ENCODE data around the gene CFAP54. TPM values are rescaled to one million over a fixed set of nuclear protein-coding genes. Genes with fewer than 3 reads are reported as not detected.
A peak's percentile ranks its signal among the peaks of the same experiment; 100 is the strongest.

CFAP54 gene
- polyA plus RNA-seq, 2 of the 4 experiments (the other 2 are of a cell fraction): 0.70 to 1.2 TPM

DNA sequence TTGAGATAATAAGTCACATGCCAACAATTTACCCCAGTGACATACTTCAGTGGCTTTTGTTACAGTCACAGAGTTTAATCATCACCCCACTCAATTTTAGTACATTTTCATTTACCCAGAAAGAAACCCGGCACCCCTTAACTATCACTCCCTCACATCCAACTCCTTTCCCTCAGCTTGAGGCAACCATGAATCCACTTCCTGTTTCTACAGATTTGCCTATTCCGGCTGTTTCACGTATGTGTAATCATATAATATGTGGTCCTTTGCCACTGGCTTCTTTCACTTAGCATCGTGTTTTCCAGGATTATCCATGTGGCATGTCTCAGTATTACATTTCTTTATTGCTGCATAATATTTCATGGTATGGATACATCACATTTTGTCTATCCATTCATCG, 147.5 kb downstream of the CFAP54 start (continued):
- no peak for TF ChIP-seq RFX5 (IDR thresholded peaks at IDR 0.05)
- TF ChIP-seq TP53 (CRISPR knock-in tag; IDR thresholded peaks at IDR 0.05): no peak
- TF ChIP-seq CBX8 (IDR thresholded peaks at IDR 0.05): no peak
- no peak for TF ChIP-seq POLR2AphosphoS2 (conservative IDR thresholded peaks at IDR 0.05; ENCODE audit: low read length)
- no peak for TF ChIP-seq ZSCAN20 (CRISPR knock-in tag; IDR thresholded peaks at IDR 0.05)

DNA sequence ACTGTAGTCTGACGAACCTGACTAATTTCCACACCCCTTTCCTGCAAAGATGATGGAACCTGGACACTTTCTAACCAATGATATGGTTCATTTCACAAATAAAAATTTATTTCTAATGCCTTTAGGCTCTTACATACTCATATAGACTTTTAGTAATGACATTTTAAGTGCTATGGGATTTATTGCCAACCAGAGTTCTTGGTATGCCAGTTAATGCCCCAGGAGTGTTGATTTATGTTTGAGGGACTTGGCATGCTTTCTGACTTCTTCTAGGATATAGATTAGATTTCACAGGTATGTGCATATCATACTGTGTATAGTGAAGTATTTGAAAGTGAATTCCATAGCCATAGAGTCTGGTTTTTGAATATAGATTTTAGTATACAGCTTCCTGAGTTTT, 159.5 kb downstream of the CFAP54 start:
- 15% methylated on average over 1 of the region's 1 CpG for WGBS (ENCODE audit: missing lambda C conversion rate)
- ATAC-seq (no peak), FAIRE-seq (no peak), DNase-seq (ENCODE audit: low read depth in 1 of 2, low spot score in 1 of 2) (no peak)
- Histone ChIP-seq H3K4me1 (no peaks in the 10 kb centered on the region), H3K4me3 (no peak overlapping the region), H3K4me2 (no peak overlapping the region), H3K9me3 (no peaks in the 10 kb centered on the region), H3K27ac (no peak overlapping the region)
- ChIA-PET CTCF (no interaction called here), POLR2A (no interaction called here)
- no peak for TF ChIP-seq CEBPB (IDR thresholded peaks at IDR 0.05)
- no peak for TF ChIP-seq FOSB (CRISPR knock-in tag; IDR thresholded peaks at IDR 0.05)
- TF ChIP-seq CBX2 (IDR thresholded peaks at IDR 0.05; ENCODE audit: borderline replicate concordance, low read depth): no peak
- no peak for TF ChIP-seq SREBF2 (IDR thresholded peaks at IDR 0.05)
- TF ChIP-seq, protein P1, sequence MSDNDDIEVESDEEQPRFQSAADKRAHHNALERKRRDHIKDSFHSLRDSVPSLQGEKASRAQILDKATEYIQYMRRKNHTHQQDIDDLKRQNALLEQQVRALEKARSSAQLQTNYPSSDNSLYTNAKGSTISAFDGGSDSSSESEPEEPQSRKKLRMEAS (IDR thresholded peaks at IDR 0.05): no peak
- no peak for TF ChIP-seq PHF8 (IDR thresholded peaks at IDR 0.05; ENCODE audit: borderline replicate concordance, low read depth)
- TF ChIP-seq HDAC2 (IDR thresholded peaks at IDR 0.05): no peak
- no peak for TF ChIP-seq KDM5A (IDR thresholded peaks at IDR 0.05)
- TF ChIP-seq TP53 (CRISPR knock-in tag; IDR thresholded peaks at IDR 0.05): no peak
- TF ChIP-seq JUNB (IDR thresholded peaks at IDR 0.05): no peak
- TF ChIP-seq EHF (CRISPR knock-in tag; IDR thresholded peaks at IDR 0.05): no peak
- TF ChIP-seq MYC (IDR thresholded peaks at IDR 0.05; ENCODE audit: borderline replicate concordance, low read length): no peak
- TF ChIP-seq, protein P2, sequence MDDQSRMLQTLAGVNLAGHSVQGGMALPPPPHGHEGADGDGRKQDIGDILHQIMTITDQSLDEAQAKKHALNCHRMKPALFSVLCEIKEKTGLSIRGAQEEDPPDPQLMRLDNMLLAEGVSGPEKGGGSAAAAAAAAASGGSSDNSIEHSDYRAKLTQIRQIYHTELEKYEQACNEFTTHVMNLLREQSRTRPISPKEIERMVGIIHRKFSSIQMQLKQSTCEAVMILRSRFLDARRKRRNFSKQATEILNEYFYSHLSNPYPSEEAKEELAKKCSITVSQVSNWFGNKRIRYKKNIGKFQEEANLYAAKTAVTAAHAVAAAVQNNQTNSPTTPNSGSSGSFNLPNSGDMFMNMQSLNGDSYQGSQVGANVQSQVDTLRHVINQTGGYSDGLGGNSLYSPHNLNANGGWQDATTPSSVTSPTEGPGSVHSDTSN (IDR thresholded peaks at IDR 0.05): no peak
- TF ChIP-seq, protein P3, sequence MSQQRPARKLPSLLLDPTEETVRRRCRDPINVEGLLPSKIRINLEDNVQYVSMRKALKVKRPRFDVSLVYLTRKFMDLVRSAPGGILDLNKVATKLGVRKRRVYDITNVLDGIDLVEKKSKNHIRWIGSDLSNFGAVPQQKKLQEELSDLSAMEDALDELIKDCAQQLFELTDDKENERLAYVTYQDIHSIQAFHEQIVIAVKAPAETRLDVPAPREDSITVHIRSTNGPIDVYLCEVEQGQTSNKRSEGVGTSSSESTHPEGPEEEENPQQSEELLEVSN (IDR thresholded peaks at IDR 0.05; ENCODE audit: borderline replicate concordance, low read depth): no peak
- TF ChIP-seq FOSL2 (IDR thresholded peaks at IDR 0.05): no peak
- TF ChIP-seq FOSL2 (CRISPR knock-in tag; IDR thresholded peaks at IDR 0.05): no peak
- no peak for TF ChIP-seq NPAS2 (CRISPR knock-in tag; IDR thresholded peaks at IDR 0.05; ENCODE audit: borderline replicate concordance)
- no peak for TF ChIP-seq HOXB13 (CRISPR knock-in tag; IDR thresholded peaks at IDR 0.05; ENCODE audit: low read depth)
- TF ChIP-seq TFCP2L1 (CRISPR knock-in tag; IDR thresholded peaks at IDR 0.05): no peak
- TF ChIP-seq ZNF302 (CRISPR knock-in tag; IDR thresholded peaks at IDR 0.05): no peak
- TF ChIP-seq, protein P4, sequence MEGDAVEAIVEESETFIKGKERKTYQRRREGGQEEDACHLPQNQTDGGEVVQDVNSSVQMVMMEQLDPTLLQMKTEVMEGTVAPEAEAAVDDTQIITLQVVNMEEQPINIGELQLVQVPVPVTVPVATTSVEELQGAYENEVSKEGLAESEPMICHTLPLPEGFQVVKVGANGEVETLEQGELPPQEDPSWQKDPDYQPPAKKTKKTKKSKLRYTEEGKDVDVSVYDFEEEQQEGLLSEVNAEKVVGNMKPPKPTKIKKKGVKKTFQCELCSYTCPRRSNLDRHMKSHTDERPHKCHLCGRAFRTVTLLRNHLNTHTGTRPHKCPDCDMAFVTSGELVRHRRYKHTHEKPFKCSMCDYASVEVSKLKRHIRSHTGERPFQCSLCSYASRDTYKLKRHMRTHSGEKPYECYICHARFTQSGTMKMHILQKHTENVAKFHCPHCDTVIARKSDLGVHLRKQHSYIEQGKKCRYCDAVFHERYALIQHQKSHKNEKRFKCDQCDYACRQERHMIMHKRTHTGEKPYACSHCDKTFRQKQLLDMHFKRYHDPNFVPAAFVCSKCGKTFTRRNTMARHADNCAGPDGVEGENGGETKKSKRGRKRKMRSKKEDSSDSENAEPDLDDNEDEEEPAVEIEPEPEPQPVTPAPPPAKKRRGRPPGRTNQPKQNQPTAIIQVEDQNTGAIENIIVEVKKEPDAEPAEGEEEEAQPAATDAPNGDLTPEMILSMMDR (IDR thresholded peaks at IDR 0.05): no peak

DNA sequence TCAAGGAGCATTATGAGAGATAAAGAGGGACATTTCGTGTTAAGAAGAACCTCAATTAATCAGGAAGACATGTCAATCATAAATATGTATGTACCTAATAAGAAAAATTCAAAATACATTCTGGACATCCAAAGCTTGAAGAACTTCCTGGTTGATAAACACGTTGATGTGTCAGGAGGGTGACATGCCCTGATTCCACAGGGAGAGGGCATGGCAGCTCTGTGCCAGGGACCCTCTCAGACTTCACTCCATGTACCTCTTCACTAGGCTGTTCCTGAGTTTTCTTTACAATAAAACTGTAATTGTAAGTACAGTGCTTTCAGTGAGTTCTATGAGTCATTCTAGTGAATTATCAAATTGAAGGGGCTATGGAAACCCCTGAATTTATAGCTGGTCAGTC, 163.5 kb downstream of the CFAP54 start:
- CTCF ChIA-PET: no interaction called here
- Histone ChIP-seq H3K4me3 (no peak overlapping the region), H3K27ac (no peak overlapping the region), H3K4me2 (no peak overlapping the region), H3K9me3 (no peaks in the 10 kb centered on the region), H3K4me1 (no peaks in the 10 kb centered on the region)
- no peak for ATAC-seq
- no peak for FAIRE-seq
- TF ChIP-seq ZNF302 (CRISPR knock-in tag; IDR thresholded peaks at IDR 0.05) (no peak), POLR2A (IDR thresholded peaks at IDR 0.05; ENCODE audit: low read length) (no peak), CBX2 (IDR thresholded peaks at IDR 0.05; ENCODE audit: borderline replicate concordance, low read depth) (no peak), POLR2AphosphoS2 (conservative IDR thresholded peaks at IDR 0.05; ENCODE audit: low read length) (no peak), RAD21 (conservative IDR thresholded peaks at IDR 0.05 in 1 of 2, IDR thresholded peaks at IDR 0.05 in 1 of 2) (no peak)
- TF ChIP-seq, protein P5, sequence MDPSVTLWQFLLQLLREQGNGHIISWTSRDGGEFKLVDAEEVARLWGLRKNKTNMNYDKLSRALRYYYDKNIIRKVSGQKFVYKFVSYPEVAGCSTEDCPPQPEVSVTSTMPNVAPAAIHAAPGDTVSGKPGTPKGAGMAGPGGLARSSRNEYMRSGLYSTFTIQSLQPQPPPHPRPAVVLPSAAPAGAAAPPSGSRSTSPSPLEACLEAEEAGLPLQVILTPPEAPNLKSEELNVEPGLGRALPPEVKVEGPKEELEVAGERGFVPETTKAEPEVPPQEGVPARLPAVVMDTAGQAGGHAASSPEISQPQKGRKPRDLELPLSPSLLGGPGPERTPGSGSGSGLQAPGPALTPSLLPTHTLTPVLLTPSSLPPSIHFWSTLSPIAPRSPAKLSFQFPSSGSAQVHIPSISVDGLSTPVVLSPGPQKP (IDR thresholded peaks at IDR 0.05; ENCODE audit: low read depth, low read length): no peak
- POLR2A ChIA-PET: no interaction called here
- WGBS (ENCODE audit: missing lambda C conversion rate): 1% methylated on average over 2 of the region's 2 CpGs
- DNase-seq (ENCODE audit: low read depth in 1 of 2, low spot score in 1 of 2): peak in 1 of 2 experiments; percentile 6
